Hepatic stellate cell (primary cell): ENCODE results near the gene PAXX.

Experiments used
- DNase-seq: peaks from one replicate; pipeline ENCODE4 v3.0.0; 2011; ENCODE audit warnings: low spot score

The PAXX gene

DNA sequence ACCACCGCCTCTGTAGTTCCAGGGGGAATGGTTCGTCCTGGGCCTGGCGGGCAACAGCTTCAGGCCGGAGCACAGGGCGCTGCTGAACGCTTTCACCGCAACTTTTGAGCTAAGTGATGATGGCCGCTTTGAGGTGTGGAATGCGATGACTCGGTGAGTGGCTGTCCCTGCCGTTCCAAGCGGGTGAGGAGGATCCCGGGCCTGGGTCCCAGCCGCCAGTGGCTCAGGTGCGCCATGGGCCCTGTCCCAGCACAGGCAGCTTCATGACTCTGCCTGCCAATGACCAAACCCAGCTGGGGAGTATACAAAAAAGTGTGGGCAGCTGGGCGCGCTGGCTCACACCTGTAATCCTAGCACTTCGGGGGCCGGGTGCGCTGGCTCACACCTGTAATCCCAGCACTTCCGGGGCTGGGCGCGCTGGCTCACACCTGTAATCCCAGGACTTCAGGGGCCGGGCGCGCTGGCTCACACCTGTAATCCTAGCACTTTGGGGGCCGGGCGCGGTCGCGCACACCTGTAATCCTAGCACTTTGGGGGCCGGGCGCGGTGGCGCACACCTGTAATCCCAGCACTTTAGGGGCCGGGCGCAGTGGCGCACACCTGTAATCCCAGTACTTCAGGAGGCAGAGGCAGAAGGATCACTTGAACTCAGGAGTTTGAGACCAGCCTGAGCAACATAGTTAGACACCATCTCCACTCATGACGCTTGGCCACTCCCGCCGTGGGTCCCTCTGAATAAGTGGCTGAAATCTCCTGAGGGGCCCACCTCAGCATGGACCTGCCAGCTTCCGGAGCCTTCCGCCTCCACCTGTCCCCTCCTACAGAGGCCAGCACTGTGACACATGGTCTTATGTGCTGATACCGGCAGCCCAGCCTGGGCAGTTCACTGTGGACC lies 39.1 kb upstream of the PAXX start:
- DNase-seq: no peak

GRCh38 chr9:136953771-136954269 lies 38.4 kb upstream of the PAXX start:
- no peak for DNase-seq

DNA sequence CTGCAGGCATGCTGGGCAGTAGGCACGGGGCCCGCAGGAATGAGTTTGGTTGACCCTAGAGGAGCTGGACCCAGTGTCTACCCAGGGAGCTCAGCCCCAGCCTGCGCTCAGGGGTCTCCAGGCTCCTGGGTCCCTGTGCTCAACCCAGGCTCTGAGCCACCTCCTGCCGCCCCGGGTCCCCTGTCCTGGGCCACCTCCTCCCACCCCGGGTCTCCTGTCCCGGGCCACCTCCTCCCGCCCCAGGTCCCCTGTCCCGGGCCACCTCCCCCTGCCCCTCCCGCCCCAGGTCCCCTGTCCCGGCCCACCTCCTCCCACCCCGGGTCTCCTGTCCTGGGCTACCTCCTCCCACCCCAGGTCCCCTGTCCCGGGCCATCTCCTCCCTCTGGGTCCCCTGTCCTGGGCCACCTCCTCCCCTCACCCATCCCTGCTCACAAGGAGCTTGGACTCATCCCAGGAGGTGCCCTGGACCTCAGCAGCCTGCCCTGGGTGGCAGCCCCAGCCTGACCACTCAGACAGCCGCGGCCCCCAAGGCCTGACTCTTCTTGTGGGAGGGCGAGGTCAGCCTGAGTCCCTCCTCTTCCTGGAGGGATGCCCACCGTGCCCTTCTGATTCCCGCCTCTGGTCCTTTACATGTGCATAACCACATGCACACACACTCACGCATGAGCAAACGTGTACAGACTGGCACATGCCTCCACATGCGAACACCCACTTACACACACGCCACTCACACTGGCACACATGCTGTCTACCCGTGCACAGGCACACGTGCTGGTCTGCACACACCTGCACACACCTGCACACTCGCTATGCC lies 37.7 kb upstream of the PAXX start:
- DNase-seq: no peak

DNA sequence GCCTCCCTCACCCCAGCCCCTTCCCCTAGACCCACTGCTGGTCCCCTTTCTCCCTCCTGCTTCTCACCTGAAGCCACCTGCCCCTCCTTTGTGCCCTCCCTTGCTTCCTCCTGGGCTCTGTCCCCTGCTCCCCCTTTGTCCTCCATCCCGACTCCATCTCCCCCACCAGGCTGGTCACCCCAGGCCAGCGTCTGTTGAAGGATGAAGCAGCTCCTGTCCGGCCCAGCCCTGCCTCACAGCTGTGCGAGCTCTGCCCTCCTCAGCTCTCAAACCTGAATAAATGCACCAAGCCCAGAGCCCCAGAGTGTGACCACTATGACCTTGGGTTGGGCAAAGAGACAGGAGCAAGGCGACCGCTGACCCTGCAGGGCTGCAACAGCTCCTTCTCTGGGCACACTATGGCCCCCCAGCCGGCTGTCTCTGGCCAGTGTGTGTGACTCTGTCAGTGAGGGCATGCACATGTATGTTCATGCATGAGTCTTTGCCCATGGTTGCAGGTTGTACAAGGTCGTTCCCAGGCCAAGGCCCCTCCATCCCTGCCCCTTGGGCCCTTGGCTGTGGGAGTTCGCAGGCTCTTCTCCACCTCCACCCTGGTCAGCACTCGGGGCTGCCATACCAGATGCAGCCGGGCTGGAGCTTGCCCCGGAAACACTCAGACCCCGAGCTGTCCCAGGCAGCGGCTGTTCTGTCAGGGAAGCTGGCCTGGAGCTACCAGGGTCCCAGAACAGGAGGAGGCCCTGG lies 36.9 kb upstream of the PAXX start:
- DNase-seq: no peak

GRCh38 chr9:136955943-136956335 lies 36.3 kb upstream of the PAXX start:
- DNase-seq: no peak

- DNase-seq: no peak
Observed at GRCh38 chr9:136956604-136957003, 35.6 kb upstream of the PAXX start.

DNA sequence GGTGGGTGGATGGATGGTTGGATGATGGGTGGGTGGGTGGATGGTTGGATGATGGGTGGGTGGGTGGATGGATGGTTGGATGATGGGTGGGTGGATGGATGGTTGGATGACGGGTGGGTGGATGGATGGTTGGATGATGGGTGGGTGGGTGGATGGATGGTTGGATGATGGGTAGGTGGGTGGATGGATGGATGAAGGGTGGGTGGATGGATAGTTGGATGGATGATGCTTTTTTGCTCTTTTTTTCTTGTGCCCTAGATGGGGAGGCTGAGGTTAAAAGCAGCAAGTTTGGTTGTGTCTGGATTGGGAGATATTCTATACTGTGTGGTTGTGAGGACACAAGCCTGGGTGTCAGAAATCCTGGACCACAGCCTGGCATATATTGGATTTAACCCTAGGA lies 34.8 kb upstream of the PAXX start:
- no peak for DNase-seq

GRCh38 chr9:136957901-136958300 lies 34.3 kb upstream of the PAXX start:
- DNase-seq: no peak

DNA sequence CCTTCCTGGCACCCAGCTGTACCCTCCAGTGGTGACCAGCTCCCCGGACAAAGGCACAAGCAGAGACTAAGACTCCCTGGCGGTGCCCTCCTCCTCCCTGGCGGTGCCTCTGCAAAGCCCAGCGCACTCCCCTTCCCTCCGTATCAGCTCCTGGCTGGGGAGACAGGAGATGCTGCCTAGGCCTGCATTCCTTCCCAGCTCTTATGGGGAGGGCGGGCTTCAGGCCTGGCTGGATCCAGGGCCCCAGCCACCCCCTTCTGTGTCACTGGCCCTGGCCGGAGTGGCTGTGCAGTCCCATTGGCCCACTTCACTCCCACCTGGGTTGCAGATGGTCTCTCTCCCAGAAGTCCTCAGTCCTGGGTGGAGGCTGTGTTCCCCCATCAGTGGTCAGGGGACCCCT lies 33.7 kb upstream of the PAXX start:
- DNase-seq: no peak

DNA sequence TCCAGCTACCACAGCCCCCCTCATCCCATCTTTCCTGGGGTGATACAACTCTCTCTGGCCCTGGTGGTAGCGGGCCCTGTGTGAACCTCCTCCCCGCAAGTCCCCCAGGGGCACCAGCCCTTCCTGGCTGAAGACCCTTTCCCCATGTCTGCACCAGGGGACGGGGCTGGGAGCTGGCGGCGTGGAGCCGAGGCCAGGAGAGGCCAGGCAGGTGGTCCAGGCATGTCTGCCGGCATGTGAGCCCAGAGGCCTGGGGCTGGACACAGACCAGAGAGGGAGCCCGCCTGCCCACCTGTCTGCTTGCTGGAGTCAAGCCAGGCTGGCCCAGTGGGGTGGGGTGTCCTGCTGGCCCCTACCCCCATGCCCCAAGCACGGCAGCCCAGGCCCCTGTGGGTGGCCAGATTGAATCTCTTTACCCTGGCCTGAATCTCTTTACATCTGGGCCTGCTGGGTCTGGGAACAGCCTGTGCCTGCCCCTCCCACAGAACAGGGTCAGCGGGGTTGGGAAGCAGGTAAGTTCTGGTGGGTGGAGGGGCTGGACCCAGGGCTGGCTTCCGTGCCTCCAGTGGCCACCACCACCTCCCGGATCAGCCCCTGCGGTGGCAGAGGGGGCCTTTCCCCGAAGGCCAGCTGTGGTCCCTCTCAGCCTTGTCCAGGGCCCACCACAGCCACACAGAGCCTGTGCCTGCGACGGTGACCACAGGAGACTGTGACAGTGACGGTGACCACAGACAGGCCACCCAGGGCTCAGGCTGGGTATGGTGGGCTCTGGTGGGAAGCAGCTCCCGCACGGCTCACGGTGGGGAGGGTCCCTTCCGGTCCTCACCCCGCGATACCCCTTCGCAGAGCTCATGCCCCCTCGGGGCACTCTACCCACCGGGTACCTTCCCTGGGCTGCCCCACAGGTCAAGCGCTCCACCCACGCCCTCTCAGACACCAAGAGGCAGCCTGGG lies 33.0 kb upstream of the PAXX start:
- no peak for DNase-seq

DNA sequence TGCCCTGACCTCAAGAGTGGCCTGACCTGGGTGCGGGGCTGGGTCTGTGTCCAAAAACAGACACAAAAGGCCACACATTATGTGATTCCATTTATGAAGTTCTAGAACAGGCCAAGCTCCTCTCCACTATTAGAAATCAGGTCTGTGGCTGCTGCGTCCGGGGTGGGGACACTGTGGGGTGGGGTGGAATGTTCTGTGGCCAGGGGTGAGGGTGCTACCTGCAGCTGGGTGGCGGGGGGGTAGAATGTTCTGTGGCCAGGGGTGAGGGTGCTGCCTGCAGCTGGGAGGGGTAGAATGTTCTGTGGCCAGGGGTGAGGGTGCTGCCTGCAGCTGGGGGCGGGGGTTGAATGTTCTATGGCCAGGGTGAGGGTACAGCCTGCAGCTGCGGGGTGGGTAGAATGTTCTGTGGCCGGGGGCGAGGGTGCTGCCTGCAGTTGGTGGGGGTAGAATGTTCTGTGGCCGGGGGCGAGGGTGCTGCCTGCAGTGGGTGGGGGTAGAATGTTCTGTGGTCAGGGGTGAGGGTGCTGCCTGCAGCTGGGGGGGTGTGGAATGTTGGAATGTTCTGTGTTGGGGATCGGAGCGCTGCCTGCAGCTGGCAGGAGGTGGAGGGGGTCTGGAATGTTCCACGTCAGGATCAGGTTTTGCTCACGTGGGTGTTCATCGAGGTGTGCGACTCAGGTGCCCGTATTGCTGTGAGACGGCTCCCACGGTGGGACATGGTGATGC lies 31.8 kb upstream of the PAXX start:
- no peak for DNase-seq

- DNase-seq: no peak
Observed at GRCh38 chr9:136960938-136961275, 31.3 kb upstream of the PAXX start.

DNA sequence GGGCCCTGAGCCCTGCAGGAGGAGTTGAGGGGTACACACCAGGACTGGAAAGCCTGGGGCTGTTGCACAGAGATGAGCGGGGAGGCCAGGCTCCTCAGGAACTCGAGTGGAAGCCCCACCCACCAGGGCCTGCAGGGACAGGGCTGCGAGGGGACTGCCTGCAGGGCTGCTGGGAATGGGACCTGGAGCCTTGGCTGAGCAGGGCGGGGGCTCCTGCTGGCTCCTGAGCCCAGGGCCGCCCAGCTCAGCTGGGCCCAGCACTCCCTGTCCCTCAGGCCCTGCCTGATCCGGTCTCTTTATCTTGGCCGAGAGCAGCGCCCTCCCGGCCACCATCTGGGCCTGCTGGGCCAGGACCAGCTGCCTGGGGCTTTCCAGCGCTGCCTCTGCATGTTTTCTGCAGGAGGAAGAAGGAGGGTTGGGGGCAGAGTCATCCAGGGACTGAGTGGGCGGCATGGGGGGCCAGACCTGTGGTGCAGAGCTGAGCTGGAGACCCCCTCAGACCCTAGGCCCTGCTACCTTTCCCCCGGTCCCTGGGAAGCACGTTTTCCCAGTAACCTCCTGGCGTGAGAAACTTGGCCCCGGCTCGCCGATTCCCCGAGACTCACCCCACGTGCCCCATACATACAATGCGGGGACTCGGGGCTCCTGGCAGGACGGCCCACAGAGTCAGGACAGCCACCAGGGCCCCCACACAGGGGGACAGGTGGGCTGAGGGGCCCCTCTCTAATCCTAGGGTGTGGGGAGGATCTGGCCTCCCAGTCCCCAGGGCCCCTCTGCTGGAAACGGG lies 30.8 kb upstream of the PAXX start:
- DNase-seq: no peak

- DNase-seq: no peak
Observed at GRCh38 chr9:136962163-136962562, 30.1 kb upstream of the PAXX start.

- DNase-seq: no peak
Observed at GRCh38 chr9:136962701-136963248, 29.4 kb upstream of the PAXX start.

DNA sequence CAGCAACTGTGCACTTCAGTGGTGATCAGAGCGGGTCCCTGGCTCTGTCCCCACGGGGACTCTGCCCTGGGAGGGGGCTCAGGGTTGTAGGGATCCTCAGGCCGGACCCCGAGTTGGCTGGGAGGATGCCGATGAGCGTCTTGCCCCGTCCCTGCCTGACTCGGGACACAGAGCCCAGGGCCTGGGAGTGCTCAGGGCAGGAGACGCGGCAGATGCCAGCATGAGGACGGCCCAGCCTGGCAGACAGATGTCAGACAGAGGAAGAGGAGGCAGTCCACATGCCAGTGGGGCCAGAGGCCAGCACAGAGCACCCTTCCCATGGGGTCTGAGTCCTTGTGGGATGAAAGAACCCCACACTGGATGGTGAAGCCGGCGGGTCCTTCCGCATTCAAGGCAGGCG lies 28.9 kb upstream of the PAXX start:
- no peak for DNase-seq

DNA sequence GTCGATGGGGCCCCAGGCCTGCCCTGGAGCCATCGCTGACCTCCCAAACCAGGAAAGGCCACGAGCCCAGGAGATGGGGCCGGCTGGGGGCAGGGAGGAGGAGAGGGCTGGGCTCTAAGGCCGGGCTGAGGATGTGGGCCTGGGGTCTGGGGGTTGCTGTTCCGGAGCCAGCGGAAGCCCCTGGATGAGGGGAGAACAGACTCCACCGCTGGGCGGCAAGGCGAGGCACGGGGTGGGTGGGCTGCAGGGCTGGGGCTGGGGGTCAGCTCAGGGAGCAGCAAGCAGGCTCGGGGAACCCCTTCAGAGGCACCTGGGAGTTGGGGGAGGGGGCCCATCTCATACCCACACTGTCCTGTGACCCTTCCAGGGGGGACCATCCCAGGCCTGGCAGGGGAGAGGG lies 28.5 kb upstream of the PAXX start:
- no peak for DNase-seq

DNA sequence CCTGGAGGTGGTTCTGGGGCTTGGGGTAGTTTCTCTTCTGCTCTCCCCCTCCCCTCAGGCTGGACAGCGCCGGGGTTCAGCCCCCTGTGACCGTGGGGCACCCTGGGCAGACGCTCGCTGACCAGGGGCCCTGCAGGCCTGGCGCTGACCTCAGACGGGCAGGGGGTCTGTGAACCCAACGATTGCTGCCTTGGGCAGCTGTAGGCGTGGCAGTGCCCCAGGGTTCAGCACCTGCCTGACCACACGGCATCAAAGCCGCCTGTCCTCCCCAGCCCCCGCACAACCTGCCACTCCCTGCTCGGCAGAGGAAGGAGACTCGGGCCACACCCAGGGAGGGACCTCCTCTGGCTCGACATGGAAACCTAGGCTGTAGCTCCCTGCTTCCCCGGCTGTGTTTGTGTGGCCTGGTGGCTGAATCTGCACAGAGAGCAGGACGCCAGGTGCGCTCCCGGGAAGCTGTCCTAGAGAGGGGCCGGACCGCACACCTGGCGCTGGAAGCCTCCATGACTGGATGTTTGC lies 28.0 kb upstream of the PAXX start:
- DNase-seq: no peak

- no peak for DNase-seq
Observed at GRCh38 chr9:136964833-136965422, 27.3 kb upstream of the PAXX start.
